ENCODE measurements around the gene DIP2B.
"Not testable (repeated sequence)": the region's sequence is repeated elsewhere in the genome, so short reads cannot be mapped to it uniquely, and the experiment has no call there.

The DIP2B gene

GRCh38 chr12:50555471-50555885 lies 50.7 kb downstream of the DIP2B start:
- no peak for DNase-seq

GRCh38 chr12:50556273-50556672 lies 51.5 kb downstream of the DIP2B start:
- DNase-seq = no peak

- not testable (repeated sequence) for DNase-seq
These were observed 52.0 kb downstream of the DIP2B start for GRCh38 chr12:50556796-50557195.

- no peak for DNase-seq
These were observed 52.6 kb downstream of the DIP2B start for GRCh38 chr12:50557421-50557820.

- no peak for DNase-seq
These were observed 54.2 kb downstream of the DIP2B start for GRCh38 chr12:50558970-50559369.

- DNase-seq = no peak
These were observed 58.0 kb downstream of the DIP2B start for GRCh38 chr12:50562520-50563433.

GRCh38 chr12:50563434-50563787 lies 58.6 kb downstream of the DIP2B start:
- DNase-seq = no peak

- no peak for DNase-seq
These were observed 59.6 kb downstream of the DIP2B start for GRCh38 chr12:50564237-50564947.

GRCh38 chr12:50564948-50565297 lies 60.1 kb downstream of the DIP2B start:
- DNase-seq = no peak

GRCh38 chr12:50566066-50566465 lies 61.3 kb downstream of the DIP2B start:
- no peak for DNase-seq

GRCh38 chr12:50567926-50568325 lies 63.1 kb downstream of the DIP2B start:
- DNase-seq = no peak

- no peak for DNase-seq
These were observed 63.7 kb downstream of the DIP2B start for GRCh38 chr12:50568338-50569091.

GRCh38 chr12:50569321-50569720 lies 64.5 kb downstream of the DIP2B start:
- DNase-seq = no peak

GRCh38 chr12:50569876-50570275 lies 65.1 kb downstream of the DIP2B start:
- no peak for DNase-seq

GRCh38 chr12:50571786-50572185 lies 67.0 kb downstream of the DIP2B start:
- no peak for DNase-seq

- DNase-seq = no peak
These were observed 67.5 kb downstream of the DIP2B start for GRCh38 chr12:50572287-50572686.

GRCh38 chr12:50572760-50573159 lies 68.0 kb downstream of the DIP2B start:
- no peak for DNase-seq

- no peak for DNase-seq
These were observed 68.5 kb downstream of the DIP2B start for GRCh38 chr12:50573271-50573670.

- DNase-seq = no peak
These were observed 70.0 kb downstream of the DIP2B start for GRCh38 chr12:50574601-50575348.

- no peak for DNase-seq
These were observed 75.0 kb downstream of the DIP2B start for GRCh38 chr12:50579757-50580267.

GRCh38 chr12:50580436-50580835 lies 75.7 kb downstream of the DIP2B start:
- no peak for DNase-seq
